MM.1S (cell line): Measurements from ENCODE around the gene KCNT1.

Experiments used
- EZH2 ChIP-seq: fragments of 300-600 bp; sonication (generic); optimal IDR thresholded peaks from 2 replicates; pipeline ENCODE3; 2017; ENCODE audit warnings: low read depth, mild to moderate bottlenecking, antibody characterized with exemption, low read length, mixed read lengths
- TF ChIP-seq, protein P1 (sequence below): fragments of 300-600 bp; sonication (generic); IDR thresholded peaks from 2 replicates; pipeline ENCODE4 v1.5.1; 2016; ENCODE audit warnings: antibody characterized with exemption, low read length, mixed read lengths

DNA sequence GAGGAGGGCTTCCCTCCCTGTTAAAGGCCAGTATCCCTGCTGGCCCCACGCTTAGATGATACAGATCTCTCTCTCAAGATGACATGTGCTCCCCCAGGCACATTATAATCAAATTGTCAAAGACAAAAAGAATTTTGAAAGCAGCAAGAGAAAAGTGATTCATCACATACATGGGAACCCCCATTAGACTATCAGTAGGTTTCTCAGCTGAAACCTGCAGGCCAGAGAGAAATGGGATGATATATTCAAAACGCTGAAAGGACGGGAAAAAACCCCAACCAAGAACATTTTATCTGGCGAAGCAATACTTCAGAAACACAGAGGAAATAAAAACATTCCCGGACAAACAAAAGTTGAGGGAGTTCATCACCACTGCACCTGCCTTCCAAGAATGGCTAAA is 126.7 kb downstream of the KCNT1 start:
- TF ChIP-seq, protein P1, sequence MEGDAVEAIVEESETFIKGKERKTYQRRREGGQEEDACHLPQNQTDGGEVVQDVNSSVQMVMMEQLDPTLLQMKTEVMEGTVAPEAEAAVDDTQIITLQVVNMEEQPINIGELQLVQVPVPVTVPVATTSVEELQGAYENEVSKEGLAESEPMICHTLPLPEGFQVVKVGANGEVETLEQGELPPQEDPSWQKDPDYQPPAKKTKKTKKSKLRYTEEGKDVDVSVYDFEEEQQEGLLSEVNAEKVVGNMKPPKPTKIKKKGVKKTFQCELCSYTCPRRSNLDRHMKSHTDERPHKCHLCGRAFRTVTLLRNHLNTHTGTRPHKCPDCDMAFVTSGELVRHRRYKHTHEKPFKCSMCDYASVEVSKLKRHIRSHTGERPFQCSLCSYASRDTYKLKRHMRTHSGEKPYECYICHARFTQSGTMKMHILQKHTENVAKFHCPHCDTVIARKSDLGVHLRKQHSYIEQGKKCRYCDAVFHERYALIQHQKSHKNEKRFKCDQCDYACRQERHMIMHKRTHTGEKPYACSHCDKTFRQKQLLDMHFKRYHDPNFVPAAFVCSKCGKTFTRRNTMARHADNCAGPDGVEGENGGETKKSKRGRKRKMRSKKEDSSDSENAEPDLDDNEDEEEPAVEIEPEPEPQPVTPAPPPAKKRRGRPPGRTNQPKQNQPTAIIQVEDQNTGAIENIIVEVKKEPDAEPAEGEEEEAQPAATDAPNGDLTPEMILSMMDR = no peak
- TF ChIP-seq EZH2 = no peak
